NCI-H345 treated with DMSO at 0.1 percent for 48 hours (cell line): ENCODE data around the gene HLTF.

ENCODE experiments used
- DNase-seq: peaks from one replicate; lab custom pipeline; 2025; ENCODE audit not compliant: unreplicated experiment; lab: John Stamatoyannopoulos, UW

Gene HLTF

GRCh38 chr3:149087208-149087607 lies 875 bp upstream of the HLTF start:
- DNase-seq, result no peak

GRCh38 chr3:149085828-149086231 lies 503 bp downstream of the HLTF start:
- no peak for DNase-seq

GRCh38 chr3:149081772-149082171 lies 4.6 kb downstream of the HLTF start:
- DNase-seq, result no peak

- no peak for DNase-seq
Observed at GRCh38 chr3:149080699-149081091, 5.6 kb downstream of the HLTF start.

GRCh38 chr3:149080011-149080698 lies 6.2 kb downstream of the HLTF start:
- DNase-seq, result no peak

- DNase-seq, result no peak
Observed at GRCh38 chr3:149077628-149078027, 8.7 kb downstream of the HLTF start.

GRCh38 chr3:149067883-149068282 lies 18.4 kb downstream of the HLTF start:
- no peak for DNase-seq

- no peak for DNase-seq
Observed at GRCh38 chr3:149061776-149062175, 24.6 kb downstream of the HLTF start.

GRCh38 chr3:149058602-149059001 lies 27.7 kb downstream of the HLTF start:
- DNase-seq, result no peak

- DNase-seq, result no peak
Observed at GRCh38 chr3:149058198-149058597, 28.1 kb downstream of the HLTF start.

- DNase-seq, result no peak
Observed at GRCh38 chr3:149055575-149055974, 30.8 kb downstream of the HLTF start.

GRCh38 chr3:149044339-149045083 lies 41.8 kb downstream of the HLTF start:
- DNase-seq, result no peak

- DNase-seq, result no peak
Observed at GRCh38 chr3:149042789-149043386, 43.4 kb downstream of the HLTF start.

- DNase-seq, result no peak
Observed at GRCh38 chr3:149038322-149038721, 48.0 kb downstream of the HLTF start.

- no peak for DNase-seq
Observed at GRCh38 chr3:149037684-149038083, 48.6 kb downstream of the HLTF start.

- DNase-seq, result no peak
Observed at GRCh38 chr3:149031096-149031495, 55.2 kb downstream of the HLTF start.

- no peak for DNase-seq
Observed at GRCh38 chr3:149026718-149027117, 59.6 kb downstream of the HLTF start.

- no peak for DNase-seq
Observed at GRCh38 chr3:149023951-149024350, 62.4 kb downstream of the HLTF start.

- DNase-seq, result no peak
Observed at GRCh38 chr3:149021830-149022229, 64.5 kb downstream of the HLTF start.

GRCh38 chr3:149020839-149021252 lies 65.5 kb downstream of the HLTF start:
- DNase-seq, result no peak

GRCh38 chr3:149020196-149020838 lies 66.0 kb downstream of the HLTF start:
- DNase-seq, result no peak

GRCh38 chr3:149019580-149019979 lies 66.8 kb downstream of the HLTF start:
- no peak for DNase-seq
